ENCODE data around the gene CNR2.
"Not testable (repeated sequence)": the region's sequence is repeated elsewhere in the genome, so short reads cannot be mapped to it uniquely, and the experiment has no call there.

Gene CNR2

GRCh38 chr1:23827717-23828116 lies 85.4 kb downstream of the CNR2 start:
- no peak for TF ChIP-seq CTCF (IDR thresholded peaks at IDR 0.05; ENCODE audit: control insufficient read depth, extremely low read depth, insufficient read depth)
- no peak for DNase-seq (ENCODE audit: low read depth)
- no peak overlapping the region for H3K4me3 ChIP-seq (ENCODE audit: low read depth, low read length)

- not testable (repeated sequence) for DNase-seq (ENCODE audit: low read depth); H3K4me3 ChIP-seq (ENCODE audit: low read depth, low read length)
Observed at GRCh38 chr1:23826590-23826989, 86.6 kb downstream of the CNR2 start.

- peak overlapping the region; percentile 93 for H3K4me3 ChIP-seq (ENCODE audit: low read depth, low read length)
- TF ChIP-seq CTCF (IDR thresholded peaks at IDR 0.05; ENCODE audit: control insufficient read depth, extremely low read depth, insufficient read depth) = no peak
- DNase-seq (ENCODE audit: low read depth) = no peak
Observed at GRCh38 chr1:23825762-23826522, 87.2 kb downstream of the CNR2 start.

- DNase-seq (ENCODE audit: low read depth) = peak; percentile 37
- TF ChIP-seq CTCF (IDR thresholded peaks at IDR 0.05; ENCODE audit: control insufficient read depth, extremely low read depth, insufficient read depth) = no peak
- H3K4me3 ChIP-seq (ENCODE audit: low read depth, low read length) = peak within 1 kb of the TSS; percentile 93
Observed at GRCh38 chr1:23825076-23825761, 87.9 kb downstream of the CNR2 start, which contains the start of gene HMGCL. TSS of gene HMGCL (minus strand) at chr1:23825429. CDS start at chr1:23825415, 14 bp downstream.

GRCh38 chr1:23824711-23825075 lies 88.5 kb downstream of the CNR2 start:
- H3K4me3 ChIP-seq (ENCODE audit: low read depth, low read length) = peak overlapping the region; percentile 93
- DNase-seq (ENCODE audit: low read depth) = no peak
- TF ChIP-seq CTCF (IDR thresholded peaks at IDR 0.05; ENCODE audit: control insufficient read depth, extremely low read depth, insufficient read depth) = no peak

GRCh38 chr1:23823767-23824166 lies 89.4 kb downstream of the CNR2 start:
- TF ChIP-seq CTCF (IDR thresholded peaks at IDR 0.05; ENCODE audit: control insufficient read depth, extremely low read depth, insufficient read depth) = no peak
- no peak for DNase-seq (ENCODE audit: low read depth)
- H3K4me3 ChIP-seq (ENCODE audit: low read depth, low read length) = no peak overlapping the region

Data from LNCaP clone FGC (cell line).